IPS-20b (cell line): ENCODE measurements around the gene SAP30.
A peak's percentile ranks its signal among the peaks of the same experiment; 100 is the strongest.

Source experiments
- H3K27ac ChIP-seq: one replicate; pipeline ENCODE4 v1.5.1; 2013; ENCODE audit warnings: low read length
- H3K27me3 ChIP-seq: 2 replicates; pipeline ENCODE4 v1.6.1; 2013; ENCODE audit warnings: mild to moderate bottlenecking, low read length, inconsistent platforms; ENCODE audit not compliant: insufficient read depth
- H3K36me3 ChIP-seq: 2 replicates; pipeline ENCODE4 v1.6.1; 2013; ENCODE audit warnings: low read depth, mild to moderate bottlenecking, inconsistent platforms, low read length, moderate library complexity; ENCODE audit not compliant: insufficient read depth
- H3K4me1 ChIP-seq: 2 replicates; pipeline ENCODE4 v1.6.1; 2013; ENCODE audit warnings: mild to moderate bottlenecking, control low read depth, inconsistent platforms, low read length, moderate library complexity; ENCODE audit not compliant: insufficient read depth
- H3K4me3 ChIP-seq: 2 replicates; pipeline ENCODE4 v1.5.1; 2013; ENCODE audit warnings: mild to moderate bottlenecking, low read length, inconsistent platforms
- H3K9ac ChIP-seq: 2 replicates; pipeline ENCODE4 v1.6.1; 2013; ENCODE audit warnings: low read depth, mild to moderate bottlenecking, inconsistent platforms, low read length, moderate library complexity
- H3K9me3 ChIP-seq: 2 replicates; pipeline ENCODE4 v1.6.1; 2013; ENCODE audit warnings: mild to moderate bottlenecking, low read depth, low read length, inconsistent platforms; ENCODE audit not compliant: insufficient read depth

SAP30 gene

DNA sequence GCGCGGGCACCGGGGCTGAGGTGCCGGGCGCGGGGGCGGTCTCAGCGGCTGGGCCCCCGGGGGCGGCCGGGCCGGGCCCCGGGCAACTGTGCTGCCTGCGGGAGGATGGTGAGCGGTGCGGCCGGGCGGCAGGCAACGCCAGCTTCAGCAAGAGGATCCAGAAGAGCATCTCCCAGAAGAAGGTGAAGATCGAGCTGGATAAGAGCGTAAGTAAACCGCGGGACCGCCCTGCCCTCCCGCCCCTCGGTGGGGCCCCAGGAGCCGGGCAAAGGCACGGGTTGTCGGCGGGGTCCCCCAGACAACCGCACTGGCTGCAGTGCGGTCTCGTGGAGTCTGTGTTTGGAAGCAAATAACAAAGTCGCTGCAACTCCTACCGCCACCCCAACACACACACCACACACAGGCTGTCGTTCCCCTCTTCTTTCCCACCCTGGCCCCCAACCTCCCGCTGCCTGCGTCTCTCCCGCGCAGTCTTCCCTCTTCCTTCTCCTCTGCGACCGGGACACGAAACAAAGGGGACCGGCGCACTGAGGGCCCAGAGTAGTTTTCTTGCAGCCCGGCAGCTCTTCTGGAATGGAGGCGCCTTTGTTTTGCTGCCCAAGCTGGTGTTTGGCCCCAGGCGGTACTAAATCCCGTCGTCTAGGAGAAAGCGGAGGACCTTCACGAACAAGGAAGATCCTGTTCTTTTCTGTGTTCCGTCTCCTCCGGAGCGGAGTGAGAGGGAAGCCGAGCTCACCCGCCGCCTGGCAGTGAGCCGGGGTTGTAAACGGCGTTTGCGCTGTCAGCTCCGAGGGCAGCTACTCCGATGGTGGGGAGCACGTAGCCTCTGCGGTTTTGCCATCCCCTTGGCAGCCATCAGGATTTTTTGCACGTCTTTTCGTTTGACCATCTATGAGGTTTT, 788 bp downstream of the SAP30 start:
- Histone ChIP-seq H3K27ac (no peak overlapping the region), H3K9ac (peak overlapping the region; percentile 84; the same call in 1 of the 2 replicates), H3K9me3 (no peaks in the 10 kb centered on the region), H3K4me3 (peak overlapping the region; percentile 91), H3K36me3 (peaks cover 14% of the 10 kb centered on the region), H3K27me3 (peaks cover 11% of the 10 kb centered on the region; the same call in 1 of the 2 replicates), H3K4me1 (peaks cover 3% of the 10 kb centered on the region; the same call in 1 of the 2 replicates)

DNA sequence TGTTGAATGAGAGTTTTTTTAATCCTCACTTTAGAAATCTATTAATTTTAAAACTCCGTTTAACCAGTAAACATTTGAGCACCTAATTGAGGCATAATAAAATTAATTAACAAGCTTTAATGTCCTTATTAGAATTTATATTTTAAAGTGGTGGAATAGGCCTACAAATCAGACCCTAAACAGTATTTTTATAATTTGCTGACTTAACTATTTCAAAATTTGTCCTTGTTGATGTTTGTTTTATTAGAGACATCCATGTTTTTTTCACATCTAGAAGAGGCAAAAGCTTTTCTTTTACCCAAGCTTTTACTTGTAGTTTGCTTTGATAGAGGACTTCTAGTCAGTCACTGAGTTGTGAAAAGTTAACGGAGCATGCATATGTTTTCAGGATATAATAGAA, 3.8 kb downstream of the SAP30 start:
- Histone ChIP-seq H3K4me3 (no peak overlapping the region), H3K9me3 (no peaks in the 10 kb centered on the region), H3K4me1 (peaks cover 6% of the 10 kb centered on the region; the same call in 1 of the 2 replicates), H3K27me3 (peaks cover 11% of the 10 kb centered on the region; the same call in 1 of the 2 replicates), H3K27ac (no peak overlapping the region), H3K9ac (no peak overlapping the region), H3K36me3 (peaks cover 14% of the 10 kb centered on the region)

DNA sequence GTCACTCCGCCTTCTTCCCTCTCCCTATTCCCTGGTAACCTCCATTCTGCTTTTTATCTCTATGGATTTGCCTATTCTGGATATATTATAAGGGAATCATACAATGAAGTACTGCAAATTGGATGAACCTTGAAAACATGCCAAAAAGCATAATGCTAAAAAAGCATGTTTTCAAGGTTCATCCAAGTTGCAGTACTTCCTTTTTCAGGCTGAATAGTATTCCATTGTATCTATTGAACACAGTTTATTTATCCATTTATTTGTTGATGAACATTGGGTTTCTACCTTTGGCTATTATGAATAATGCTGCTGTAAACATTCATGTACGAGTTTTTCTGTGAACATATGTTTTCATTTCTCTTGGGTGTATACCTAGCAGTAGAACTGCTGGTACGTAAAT, 9.2 kb downstream of the SAP30 start:
- no peak overlapping the region for H3K27ac ChIP-seq
- peaks cover 10% of the 10 kb centered on the region; the same call in 1 of the 2 replicates for H3K4me1 ChIP-seq
- no peaks in the 10 kb centered on the region for H3K27me3 ChIP-seq
- H3K9ac ChIP-seq, result no peak overlapping the region
- peaks cover 8% of the 10 kb centered on the region; the same call in 1 of the 2 replicates for H3K36me3 ChIP-seq
- no peak overlapping the region for H3K4me3 ChIP-seq
- no peaks in the 10 kb centered on the region for H3K9me3 ChIP-seq

DNA sequence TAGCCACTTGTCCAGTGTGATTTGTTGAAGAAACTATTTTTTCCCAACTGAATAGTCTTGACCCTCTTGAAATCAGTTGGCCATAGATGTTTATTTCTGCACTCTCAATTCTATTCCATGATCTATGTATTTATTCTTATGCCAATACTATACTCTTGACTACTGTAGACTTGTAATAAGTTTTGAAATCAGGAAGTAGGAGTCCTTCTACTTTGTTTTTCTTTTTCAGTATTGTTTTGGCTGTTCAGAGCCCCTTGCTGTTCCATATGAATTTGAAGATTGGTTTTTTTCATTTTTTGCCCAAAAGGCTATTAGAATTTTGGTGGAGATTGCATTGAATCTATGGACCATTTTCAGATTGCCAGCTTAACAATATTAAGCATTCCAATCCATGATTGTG, 10.2 kb downstream of the SAP30 start:
- Histone ChIP-seq H3K27ac (no peak overlapping the region), H3K4me1 (peaks cover 10% of the 10 kb centered on the region; the same call in 1 of the 2 replicates), H3K36me3 (0 out of 2 replicates have a peak, but pooled peaks cover 2% of the 10 kb centered on the region), H3K9ac (no peak overlapping the region), H3K4me3 (no peak overlapping the region), H3K27me3 (no peaks in the 10 kb centered on the region), H3K9me3 (no peaks in the 10 kb centered on the region)

DNA sequence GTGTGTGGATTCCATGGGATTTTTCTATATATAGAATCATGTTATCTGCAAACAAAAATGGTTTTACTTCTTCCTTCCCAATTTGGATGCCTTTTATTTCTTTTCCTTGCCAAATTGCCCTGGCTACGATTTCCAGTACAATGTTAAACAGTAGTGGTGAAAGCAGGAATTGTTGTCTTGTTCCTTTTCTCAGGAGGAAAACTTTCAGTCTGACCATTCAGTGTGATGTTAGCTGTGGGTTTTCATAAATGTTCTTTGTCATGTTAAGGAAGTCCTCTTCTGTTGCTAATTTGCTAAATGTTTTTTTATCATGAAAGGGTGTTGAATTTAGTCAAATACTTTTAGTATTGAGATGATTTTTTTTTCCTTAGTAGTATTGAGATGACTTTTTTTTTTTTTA, 10.9 kb downstream of the SAP30 start:
- Histone ChIP-seq H3K9me3 (no peaks in the 10 kb centered on the region), H3K9ac (no peak overlapping the region), H3K4me1 (peaks cover 10% of the 10 kb centered on the region; the same call in 1 of the 2 replicates), H3K27me3 (no peaks in the 10 kb centered on the region), H3K36me3 (no peaks in the 10 kb centered on the region), H3K27ac (no peak overlapping the region), H3K4me3 (no peak overlapping the region)

DNA sequence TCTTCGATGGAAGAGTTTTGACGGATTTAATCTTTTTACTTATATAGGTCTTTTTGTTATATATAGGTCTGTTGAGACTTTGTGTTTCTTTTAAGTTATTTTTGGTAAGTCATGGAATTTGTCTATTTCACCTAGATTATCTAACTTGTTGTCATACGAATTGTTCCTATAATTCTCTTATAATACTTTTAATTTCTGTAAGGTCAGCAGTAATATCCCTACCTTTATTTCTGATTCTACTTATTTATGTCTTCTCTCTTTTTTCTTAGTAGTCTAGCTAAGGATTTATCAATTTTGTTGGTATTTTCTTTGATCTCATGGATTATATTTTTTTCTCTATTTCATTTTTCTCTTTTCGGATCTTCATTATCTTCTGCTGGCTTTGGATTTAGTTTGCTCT, 11.6 kb downstream of the SAP30 start:
- no peak overlapping the region for H3K27ac ChIP-seq
- no peaks in the 10 kb centered on the region for H3K36me3 ChIP-seq
- no peaks in the 10 kb centered on the region for H3K27me3 ChIP-seq
- no peaks in the 10 kb centered on the region for H3K9me3 ChIP-seq
- H3K4me3 ChIP-seq, result no peak overlapping the region
- peaks cover 10% of the 10 kb centered on the region; the same call in 1 of the 2 replicates for H3K4me1 ChIP-seq
- H3K9ac ChIP-seq, result no peak overlapping the region

DNA sequence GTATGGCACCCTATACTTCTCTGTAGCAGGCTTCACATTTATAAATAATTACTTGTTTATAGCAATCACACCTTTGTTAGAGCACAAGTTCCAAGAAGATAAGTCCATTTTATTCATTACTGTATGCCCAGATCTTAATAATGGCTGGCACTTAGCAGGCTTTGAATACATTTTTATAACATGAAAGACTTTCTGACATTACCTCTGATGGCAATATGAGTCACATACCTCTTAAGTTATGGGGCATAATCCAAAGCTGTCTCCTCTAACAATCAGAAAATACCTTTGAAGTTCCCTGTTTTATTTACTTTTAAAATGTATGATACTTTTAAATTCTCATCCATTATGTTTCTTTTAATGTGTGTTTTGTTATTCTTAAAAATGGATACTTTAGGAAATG, 16.0 kb downstream of the SAP30 start:
- Histone ChIP-seq H3K4me3 (no peak overlapping the region), H3K4me1 (no peaks in the 10 kb centered on the region; the same call in 1 of the 2 replicates), H3K27ac (no peak overlapping the region), H3K9me3 (no peaks in the 10 kb centered on the region), H3K9ac (no peak overlapping the region), H3K36me3 (no peaks in the 10 kb centered on the region), H3K27me3 (no peaks in the 10 kb centered on the region)

DNA sequence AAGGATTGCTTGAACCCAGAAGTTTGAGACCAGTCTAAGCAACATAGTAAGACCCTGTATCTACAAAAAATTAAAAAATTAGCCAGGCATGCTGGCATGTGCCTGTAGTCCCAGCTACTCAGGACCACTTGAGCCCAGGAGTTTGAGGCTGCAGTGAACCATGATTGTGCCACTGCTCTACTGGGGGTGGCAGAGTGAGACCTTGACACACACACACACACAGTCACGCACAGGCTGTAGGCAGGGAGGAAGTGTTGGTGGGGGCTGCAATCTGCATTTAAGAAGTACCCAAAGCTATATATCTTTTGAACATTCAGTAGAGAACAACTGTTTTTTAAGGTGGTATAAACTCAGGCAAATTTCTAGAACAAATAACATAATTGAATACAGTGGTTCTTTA, 20.9 kb downstream of the SAP30 start:
- H3K4me1 ChIP-seq, result no peaks in the 10 kb centered on the region
- no peaks in the 10 kb centered on the region for H3K27me3 ChIP-seq
- no peak overlapping the region for H3K9ac ChIP-seq
- H3K9me3 ChIP-seq, result no peaks in the 10 kb centered on the region
- no peak overlapping the region for H3K4me3 ChIP-seq
- H3K36me3 ChIP-seq, result no peaks in the 10 kb centered on the region
- no peak overlapping the region for H3K27ac ChIP-seq

DNA sequence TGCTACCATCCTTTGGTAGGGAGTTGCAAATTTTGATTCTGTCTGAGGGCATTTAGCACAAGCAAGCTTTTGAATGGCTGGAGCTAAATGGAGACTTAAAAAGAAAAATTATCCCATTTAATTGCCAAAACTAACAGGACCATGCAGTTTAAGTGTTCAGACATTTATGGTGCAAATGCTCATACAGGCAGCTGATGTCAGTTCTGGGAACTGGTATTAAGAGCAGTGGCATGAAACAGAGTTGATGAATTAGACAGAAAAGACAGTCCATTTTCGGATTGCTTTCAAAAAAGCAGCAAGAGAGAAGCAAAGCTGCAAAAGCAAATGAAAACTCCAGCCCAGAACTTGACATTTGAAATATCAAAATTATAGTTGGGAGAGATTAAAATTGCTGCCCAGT, 26.9 kb downstream of the SAP30 start:
- no peaks in the 10 kb centered on the region for H3K4me1 ChIP-seq
- no peak overlapping the region for H3K4me3 ChIP-seq
- no peaks in the 10 kb centered on the region for H3K36me3 ChIP-seq
- no peaks in the 10 kb centered on the region for H3K27me3 ChIP-seq
- H3K9ac ChIP-seq, result no peak overlapping the region
- H3K27ac ChIP-seq, result no peak overlapping the region
- no peaks in the 10 kb centered on the region for H3K9me3 ChIP-seq

DNA sequence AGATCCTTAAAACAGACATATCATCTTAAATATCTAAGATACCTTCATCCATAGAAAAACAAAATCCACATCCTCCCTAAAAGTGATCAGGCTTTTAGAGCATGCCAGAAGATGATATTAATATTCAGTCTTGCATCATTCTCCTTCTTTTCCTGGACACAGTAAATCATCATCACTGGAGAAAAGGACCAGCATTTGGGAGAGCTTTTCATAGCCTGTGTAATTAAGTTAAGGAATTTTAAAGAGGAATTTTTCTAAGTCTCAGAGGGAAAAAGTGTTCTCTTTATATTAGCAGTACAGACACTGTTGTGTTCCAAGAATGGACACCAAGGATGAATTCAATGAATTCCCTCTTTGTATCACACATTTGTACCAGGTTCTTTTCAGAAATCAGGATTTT, 27.5 kb downstream of the SAP30 start:
- H3K36me3 ChIP-seq, result no peaks in the 10 kb centered on the region
- H3K4me1 ChIP-seq, result no peaks in the 10 kb centered on the region
- H3K9me3 ChIP-seq, result no peaks in the 10 kb centered on the region
- no peaks in the 10 kb centered on the region for H3K27me3 ChIP-seq
- H3K4me3 ChIP-seq, result no peak overlapping the region
- H3K27ac ChIP-seq, result no peak overlapping the region
- no peak overlapping the region for H3K9ac ChIP-seq

DNA sequence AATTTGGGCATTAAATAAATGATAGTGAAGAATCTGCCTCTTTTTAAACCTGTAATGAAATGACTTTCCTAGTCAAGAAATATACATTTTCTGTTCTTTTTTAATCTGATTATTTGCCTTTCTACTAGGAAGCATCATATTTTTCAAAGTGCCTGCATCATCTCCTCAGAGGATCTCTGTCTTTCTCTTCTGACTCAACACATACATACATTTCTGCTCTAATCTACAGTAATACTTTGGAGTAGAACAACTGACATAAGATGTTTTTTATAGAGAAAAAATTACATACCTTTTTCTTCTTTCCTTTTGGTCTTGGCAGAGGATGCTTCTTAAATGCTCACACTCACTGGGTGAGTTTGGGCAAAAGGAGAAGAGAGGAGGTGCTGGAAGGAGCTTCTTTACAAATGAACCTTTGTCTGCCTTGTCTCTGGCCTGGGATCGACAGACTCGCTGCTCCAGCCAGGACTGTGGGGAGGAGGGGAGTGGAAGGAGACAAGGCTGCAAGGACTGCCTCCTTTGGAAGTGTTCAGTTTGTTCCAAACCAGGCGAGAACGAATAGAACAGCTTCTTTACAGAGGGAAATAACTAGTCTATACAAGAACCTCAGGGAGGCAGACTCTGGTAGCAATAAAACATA, 28.1 kb downstream of the SAP30 start, which contains the start of gene SCRG1:
Gene SCRG1 (minus strand): TSS at position 338 of the 637 bp plus-strand sequence. CDS start 7,702 bp downstream, outside the sequence.
- H3K9ac ChIP-seq, result no peak within 1 kb of the TSS
- no peak within 1 kb of the TSS for H3K27ac ChIP-seq
- no peaks in the 10 kb centered on the region for H3K9me3 ChIP-seq
- H3K4me3 ChIP-seq, result no peak within 1 kb of the TSS
- H3K27me3 ChIP-seq, result no peaks in the 10 kb centered on the region
- H3K4me1 ChIP-seq, result no peaks in the 10 kb centered on the region
- H3K36me3 ChIP-seq, result no peaks in the 10 kb centered on the region
